ENCODE data around the gene SCUBE1.

- TF ChIP-seq POLR2A (IDR thresholded peaks at IDR 0.05): no peak
- TF ChIP-seq CTCF (IDR thresholded peaks at IDR 0.05): no peak
- TF ChIP-seq POLR2AphosphoS5 (IDR thresholded peaks at IDR 0.05): no peak
These were observed 20.9 kb upstream of the SCUBE1 start for GRCh38 chr22:43364169-43364435.
